Stimulated activated CD4-positive, alpha-beta T cell treated with anti-CD3 and anti-CD28 coated beads, Interleukin-1b, Interleukin-23, amount 100 ng/mL, for 24 hours (primary cell): ENCODE measurements around the gene MACROH2A1.

Experiments used
- DNase-seq, 4 experiments: peaks; one replicate each; pipeline ENCODE4 v3.0.0-alpha.2; 2020; ENCODE audit warnings: low read depth in 4 of 4, low spot score in 1 of 4

Gene MACROH2A1

DNA sequence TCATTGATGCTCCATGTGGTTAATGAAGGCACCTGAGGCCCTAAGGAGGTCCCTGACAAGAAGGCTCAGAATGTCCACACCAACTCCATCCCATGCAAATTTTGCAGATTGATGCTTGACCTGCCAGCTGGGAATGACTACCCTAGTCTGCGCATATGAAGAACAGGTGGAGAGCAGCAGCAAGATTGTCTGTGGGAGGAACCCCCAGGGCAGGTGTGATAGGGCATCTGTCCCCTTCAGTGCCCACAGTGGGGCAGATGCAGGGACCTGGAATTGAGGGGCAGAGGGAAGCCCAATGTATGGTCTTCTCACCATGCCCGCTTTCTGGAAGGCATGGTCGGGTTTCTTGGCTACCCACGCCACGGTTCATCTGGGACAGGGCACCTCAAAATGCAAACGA is 79.6 kb downstream of the MACROH2A1 start:
- no peak for DNase-seq

DNA sequence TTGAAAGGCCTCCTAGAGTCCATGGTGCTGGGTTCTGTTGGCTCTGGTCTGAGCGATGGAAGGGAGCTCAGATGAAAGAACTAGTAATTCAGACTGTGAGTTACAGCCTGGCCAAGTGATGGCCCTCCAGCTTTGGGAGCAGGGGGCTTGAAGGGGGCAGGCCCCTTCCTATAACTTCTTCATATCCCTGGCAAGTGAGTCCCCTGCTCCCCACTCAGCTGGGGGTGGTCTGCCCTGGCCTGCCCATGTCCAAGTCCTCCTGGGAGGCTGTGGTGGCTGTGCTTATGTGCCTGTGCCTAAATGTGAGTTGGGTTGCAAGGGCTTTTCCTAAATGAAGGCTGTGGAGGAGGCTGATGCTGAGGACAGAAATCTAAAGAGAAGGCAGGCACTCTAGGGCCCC is 80.1 kb downstream of the MACROH2A1 start:
- DNase-seq = no peak

DNA sequence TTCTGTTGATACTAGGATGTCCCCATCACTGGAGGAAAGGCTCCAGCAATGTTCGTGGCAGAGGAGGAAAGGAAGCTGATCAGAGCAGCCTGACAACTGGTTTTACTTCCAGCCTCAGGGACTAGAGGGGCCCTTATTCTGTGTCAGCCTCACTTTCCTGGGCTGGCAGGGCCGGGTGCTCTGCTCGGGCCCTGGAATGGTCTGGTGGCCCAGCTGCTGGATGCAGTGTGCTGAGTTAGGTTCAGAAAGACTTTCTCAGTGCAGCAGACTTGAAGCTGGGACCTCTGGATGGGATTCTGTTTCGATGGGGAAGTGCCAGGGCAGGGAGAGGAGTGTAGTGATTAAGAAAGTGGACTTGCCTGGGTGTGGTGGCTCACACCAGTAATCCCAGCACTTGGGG is 81.0 kb downstream of the MACROH2A1 start:
- no peak for DNase-seq

DNA sequence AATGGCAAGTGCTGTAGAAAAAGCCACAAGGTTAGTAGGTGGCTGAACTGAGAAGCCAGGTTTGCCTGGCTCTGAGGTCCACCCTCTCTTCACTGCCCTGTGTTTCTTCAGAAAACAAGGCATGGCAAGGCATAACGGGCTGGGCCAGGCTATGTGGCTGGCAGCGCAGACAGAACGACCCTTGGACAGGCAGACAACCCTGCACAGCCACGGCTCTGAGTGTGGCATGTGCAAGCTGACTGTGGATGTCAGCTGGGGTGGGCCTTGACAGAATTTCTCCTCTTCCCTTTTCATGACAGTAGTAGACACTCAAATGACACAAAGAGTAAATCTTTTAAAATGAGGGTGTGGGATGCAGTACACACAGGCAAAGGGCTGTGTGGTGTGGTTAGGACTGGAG is 81.7 kb downstream of the MACROH2A1 start:
- DNase-seq = no peak

DNA sequence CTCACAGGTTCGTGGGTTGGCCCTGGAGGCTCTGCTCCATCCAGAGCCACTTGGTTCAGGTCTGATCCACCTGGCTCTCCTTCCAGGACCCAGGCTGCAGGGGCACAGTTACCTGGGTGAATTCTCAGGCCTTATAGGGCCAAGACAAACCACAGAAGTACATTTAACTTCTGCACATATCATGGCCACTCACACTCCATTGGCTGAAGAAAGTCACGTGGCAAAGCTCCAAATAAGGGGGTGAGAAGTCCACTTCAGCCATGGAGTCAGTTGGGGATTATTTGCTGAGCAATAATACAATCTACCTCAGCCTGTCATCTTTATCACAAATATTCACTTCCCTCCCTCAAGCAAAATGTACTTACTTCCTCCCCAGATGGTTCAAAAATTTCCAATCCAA is 83.6 kb downstream of the MACROH2A1 start:
- no peak for DNase-seq

DNA sequence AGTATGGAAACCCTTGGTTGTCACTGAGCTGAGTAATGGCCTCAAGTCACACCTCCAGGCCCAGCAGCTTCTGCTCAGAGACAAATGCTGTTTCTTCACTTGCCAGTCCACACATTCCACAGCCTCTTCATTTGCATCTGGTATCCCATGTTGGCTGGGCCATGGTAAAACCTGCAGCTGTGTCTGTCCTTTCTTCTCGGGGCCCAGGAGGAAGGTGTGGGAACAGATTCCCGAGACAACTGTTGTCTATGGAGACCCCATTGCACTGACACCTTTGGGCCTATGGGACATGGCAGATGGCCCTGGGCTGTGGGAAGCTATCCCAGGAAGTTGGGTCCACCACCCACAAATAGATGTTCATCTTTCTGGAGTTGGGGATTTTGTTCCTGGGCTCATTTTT is 85.1 kb downstream of the MACROH2A1 start:
- no peak for DNase-seq

DNA sequence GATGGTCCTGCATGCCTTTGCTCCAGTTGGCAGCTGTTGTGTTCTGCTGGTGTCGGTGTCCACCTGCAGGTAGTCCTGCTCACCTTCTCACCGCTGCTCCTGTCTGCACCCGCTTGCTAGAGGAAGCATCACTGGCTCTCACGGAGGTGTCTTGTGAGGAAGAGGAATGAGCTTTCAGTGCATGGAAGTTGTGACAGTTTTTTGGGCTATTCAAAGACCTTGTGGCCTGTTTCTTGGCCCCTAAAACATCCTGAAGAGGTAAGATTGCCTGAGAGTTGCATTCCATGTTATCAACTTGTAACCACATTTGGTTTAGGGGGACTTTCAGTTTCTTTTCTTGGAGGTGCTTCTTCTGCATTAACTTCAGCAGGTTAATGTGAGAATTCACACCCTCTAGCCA is 85.6 kb downstream of the MACROH2A1 start:
- DNase-seq = no peak

DNA sequence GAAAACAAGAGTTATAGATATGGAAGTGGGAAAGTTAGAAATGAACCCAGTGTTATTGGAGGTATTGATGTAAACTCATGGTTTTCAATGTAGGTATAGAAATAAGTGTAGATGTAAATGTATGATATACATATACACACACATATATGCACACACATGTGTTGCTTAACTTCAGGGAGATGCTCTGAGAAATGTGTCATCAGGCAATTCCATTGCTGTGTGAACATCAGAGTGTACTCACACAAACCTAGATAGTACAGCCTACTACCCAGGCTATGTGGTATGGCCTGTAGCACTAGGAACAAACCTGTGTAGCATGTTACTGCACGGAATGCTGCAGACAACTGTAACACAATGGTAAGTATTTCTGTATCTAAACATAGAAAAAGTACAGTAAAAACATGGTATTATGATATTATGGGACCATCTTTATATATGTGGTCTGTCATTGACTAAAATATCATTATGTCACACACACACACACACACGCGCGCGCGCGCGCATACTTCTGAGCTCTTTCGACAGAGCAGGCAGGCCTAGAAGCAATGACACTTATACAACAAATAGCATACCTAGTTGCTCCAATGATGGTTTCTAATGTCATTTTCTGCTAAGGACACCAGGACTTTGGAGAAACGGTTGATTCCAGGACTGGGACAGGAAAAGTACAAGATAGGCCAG is 86.6 kb downstream of the MACROH2A1 start:
- no peak for DNase-seq

DNA sequence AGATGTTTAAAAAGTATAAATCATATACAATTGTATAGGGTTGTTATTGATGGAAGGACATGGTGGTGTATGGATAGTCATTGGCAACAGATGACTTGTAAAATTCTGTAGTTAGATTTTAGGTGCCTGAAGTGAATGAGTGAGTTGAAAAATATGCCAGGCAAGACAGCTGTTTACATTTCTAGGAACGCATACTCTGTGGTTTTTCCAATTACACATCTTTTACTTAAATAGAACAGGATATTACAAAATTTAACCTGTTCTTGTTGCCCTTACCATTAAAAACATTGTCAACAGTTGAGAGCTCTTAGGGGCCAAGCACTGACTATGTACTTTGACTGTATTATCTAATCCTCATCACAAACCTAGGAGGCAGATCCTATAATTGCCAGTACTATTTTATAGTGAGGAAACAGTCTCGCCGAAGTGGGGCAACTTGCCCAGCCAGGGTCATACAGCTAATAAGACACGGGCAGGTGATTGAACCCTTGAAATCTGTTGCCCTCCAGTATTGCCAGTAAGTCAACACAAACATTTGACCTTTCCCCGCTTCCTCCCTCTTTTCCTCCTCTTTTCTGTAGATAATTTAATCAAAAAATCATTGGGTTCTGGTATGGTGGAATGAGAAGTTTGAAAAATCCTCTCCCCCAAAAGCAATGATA is 88.6 kb downstream of the MACROH2A1 start:
- DNase-seq = no peak

DNA sequence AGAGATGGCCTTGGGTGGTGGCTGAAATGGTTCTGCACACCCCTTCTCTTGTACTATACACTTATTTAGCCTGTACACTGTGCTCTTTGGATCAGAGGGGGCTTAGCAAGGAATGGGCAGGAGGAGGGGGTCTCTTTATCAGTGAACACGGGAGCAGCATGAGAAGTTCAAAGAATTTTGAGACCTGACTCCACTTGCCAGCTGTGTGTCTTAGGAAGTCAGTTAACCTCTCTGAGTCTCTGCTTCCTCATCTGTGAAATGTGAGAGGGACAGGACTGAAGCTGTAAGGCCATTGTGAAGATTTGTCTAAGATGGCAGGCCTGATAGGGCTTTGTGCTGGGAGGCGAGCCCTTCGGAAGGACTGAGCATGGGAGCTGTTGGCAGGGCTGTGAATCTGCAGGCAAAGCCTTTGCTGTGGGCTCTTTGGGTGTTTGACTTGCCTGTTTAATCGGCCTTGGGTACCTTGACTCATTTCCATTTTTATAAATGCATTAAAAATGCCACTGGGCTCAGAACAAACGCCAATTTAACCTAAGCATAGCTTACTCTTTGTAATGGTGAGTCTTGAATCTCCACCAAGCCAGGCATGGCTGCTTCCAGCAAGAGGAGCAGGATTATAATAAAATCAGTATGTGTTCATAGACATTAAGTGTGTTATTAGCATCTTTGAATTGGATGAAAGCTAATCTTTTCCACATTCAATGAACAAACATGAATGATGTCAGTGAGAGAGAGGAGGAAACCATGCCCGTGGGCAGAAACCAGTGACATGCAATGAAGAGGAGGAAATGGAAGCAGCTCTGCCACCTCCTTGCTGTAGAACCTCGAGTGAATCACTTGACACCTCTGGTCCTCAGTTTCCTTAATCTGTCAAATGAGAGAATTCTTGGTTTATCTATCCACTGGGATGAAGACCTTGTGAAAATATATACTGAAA is 89.4 kb downstream of the MACROH2A1 start:
- DNase-seq = no peak

DNA sequence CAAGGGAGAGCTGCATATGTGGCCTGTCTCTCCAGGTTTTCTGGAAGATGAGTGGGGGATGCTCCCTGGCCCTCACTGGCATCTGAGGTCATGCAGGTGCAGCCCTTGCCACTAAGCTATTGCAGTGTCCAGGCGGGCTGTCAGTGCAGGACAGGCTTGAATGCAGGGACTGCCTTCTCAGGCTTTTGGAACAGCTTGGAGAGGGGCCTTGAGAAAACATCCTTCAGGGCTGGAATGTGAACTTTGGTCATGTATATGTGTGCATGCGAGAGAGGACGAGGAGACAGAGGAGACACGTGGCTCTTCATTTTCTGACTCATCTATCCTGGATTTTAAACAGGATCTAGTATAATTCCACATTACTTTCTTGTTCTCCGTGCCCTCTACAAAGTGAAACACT is 90.3 kb downstream of the MACROH2A1 start:
- no peak for DNase-seq

DNA sequence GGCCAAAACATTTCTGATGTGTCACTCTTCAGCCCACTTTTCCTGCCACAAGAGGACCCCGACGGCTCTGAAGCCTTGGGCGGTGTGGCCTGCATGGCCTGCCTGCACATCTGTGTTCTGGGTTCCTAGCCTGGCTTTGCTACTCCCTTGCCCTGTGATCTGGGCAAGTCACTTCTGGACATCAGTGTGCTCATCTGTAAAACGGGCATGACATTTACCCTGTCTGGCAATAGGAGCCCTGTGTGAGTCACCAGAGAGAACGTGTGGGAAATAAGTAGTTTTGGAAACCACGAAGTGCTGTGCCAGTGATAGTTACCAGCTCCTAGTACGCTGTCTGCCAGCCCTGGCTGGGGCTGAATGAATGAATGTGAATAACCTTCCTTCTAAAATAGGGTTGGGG is 90.8 kb downstream of the MACROH2A1 start:
- no peak for DNase-seq

DNA sequence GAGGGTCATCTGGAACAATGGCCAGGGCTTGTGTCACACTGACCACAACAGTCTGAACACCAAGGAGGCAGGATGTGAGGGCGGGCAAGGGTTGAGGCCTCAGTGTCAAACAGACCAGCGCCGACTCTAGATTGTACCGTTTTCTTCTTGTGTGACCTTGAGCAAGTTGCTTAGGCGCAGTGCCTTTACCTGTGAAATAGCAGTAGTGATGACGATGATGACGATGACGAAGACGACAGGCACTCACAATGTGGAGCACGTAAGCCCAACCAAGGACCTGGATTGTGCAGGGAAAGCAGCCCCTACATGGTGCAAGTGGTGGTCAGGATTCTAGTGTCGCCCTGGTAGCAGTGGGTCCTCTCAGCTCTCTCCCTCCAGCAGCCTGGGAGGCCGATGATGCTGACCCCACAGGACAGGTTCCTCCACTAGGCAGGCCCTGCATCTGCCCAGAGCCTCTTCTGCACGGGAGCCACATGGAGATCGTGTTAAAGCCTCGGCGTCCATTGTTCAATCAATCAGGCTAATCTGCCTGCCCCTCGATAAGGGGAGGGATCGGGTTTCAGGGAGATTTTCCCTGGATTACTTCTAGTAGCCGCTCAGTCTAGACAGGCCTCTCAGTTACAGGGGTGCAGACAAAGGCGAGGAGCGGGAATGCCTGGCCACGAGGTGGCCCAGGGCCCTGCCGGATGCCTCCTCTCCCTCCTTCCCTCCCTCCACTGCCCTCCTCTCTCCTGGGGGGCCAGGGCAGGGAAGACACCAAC is 91.7 kb downstream of the MACROH2A1 start:
- DNase-seq = no peak

DNA sequence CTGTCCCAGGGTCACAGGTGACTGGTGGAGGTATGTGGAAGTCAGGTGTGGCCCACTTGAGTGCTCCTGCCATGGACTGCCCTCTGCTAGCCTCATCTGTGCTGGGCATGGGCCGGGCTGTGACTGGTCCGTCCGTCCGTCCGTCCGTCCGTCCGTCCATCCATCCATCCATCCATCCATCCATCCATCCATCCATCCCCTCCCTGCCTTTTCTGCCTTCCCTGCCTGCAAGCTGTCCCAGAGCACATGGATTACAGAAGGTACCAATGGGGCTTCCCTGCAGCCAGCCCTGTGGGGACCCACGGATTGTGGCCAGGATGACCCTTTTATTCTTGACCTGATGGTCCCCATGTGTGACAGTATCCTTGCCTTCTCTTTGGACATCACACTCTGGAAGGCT is 92.5 kb downstream of the MACROH2A1 start:
- DNase-seq = no peak

DNA sequence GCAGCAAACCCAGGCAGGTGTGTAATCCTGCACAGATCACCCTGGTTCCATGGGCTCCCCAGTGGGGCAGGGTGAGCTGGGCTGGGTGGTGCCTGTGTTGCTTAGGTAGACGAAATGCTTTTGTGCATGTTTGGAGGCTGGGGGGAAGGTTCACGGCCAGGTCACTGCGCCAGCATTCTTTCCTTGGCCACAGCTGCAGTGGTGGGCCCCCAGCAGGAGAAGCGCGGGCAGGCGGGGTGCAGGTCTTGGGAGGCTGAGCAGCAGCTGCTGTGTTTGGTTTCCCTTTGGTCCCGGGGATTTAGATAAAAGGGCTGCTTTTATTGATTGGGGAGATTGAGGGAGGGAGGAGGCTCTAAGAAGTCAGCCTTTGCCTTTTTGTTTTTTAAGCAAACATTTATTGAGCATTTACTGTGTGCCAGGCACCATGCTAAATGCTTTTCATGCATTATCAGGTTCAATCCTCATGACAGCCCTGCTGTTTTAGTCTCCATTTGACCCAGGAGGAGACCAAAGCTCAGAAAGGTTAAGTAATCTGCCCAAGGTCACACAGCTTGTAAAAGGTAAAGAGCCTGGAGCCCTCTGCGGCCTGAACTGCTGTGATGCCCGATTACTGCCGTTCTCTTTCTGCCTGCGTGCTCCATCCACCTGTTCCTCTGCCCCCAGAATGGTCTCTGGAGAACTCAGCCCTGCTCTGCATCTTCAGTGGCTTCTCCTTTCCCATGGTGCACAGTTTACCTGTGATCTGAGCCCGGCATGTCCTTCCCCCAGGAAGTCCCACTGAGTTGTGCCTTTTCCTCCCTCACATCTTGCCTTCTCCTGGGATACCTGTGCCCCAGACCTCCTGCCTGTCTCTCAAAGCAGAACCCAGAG is 94.4 kb downstream of the MACROH2A1 start:
- no peak for DNase-seq

DNA sequence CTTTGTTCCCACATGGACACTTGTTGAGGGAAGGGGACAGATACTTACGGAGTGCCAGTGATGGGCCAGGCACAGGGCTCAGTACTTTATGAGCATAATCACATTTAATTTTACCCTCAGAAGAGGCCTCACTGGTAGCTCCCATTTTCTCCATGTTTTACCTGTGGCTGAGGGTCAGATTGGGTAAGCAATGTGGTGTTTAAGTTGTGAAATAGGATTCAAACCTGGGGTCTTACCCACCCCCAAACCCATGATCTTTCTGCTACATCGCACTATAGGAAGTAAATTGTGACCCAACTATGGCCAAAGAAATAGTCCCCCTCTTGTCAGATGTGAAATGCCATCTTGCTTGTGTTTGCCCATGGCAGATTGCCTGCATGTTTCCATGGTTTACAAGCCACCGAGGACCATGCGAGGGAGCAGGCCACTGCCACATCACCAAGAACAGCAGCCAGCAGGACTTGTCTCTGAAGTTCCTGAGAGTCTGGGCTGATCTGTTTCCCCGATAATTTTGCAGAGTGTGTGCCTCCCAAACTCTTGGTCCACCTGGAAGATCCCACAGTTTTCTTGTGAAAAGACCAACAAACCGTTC is 95.4 kb downstream of the MACROH2A1 start:
- DNase-seq = no peak

DNA sequence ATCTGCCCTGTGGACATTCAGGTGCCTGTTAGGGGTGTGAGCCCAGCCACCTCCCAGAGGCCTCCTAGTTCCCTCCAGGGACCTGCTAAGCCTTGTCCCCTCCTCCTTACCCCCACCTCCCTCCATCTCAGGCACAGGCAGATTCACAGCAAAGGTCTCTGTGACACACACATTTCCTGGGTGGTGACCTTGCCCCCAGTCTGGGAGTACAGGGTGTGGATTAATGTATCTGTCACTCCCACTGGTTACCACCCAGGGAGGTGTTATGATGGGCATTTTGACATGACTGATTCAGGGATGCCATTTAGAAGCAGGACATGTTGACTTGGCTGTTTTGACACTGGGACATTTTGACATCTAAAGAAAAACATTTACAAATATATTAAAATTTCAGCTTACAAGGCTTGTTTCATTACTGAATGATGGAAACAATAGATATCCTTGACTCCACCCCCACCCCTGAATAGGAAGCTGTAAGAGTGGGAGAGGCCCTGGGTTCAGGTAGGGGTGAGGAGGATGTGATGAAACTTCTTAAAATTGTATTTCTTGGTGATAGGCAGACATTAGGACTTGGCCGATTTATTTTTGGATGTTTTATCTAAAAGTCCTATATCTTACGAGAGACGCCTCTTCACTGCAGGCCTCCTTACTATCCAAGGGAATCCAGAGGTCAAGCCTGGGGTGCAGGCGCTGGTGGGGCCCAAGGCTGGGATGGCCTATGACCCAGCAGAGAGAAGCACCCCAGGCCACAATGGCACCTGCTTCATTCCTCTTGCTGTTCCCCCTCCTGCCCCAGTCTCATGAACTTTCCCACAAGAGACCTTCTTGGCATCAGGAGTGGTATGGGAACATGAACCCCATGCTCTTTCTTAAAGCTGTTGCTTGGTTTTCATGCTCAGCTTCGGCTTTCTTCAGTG is 101.9 kb downstream of the MACROH2A1 start:
- DNase-seq = no peak

DNA sequence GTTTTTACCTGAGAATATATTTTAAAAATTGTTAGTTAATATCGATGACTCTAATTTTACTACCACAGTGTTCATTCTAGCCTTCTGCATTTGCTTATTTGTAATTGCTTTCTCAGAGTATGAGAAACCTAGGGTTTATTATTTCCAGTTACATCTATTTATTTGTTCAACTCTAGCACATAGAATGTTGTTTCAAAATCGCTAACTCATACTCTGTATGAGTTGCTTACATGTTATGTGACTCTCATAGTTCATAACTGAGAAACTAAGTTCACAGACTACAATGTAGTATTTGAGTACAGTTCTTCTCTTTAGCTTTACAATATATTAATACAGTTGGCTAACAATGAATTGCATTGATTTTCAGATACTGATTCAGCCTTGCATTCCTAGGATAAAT is 103.2 kb downstream of the MACROH2A1 start:
- DNase-seq = no peak

DNA sequence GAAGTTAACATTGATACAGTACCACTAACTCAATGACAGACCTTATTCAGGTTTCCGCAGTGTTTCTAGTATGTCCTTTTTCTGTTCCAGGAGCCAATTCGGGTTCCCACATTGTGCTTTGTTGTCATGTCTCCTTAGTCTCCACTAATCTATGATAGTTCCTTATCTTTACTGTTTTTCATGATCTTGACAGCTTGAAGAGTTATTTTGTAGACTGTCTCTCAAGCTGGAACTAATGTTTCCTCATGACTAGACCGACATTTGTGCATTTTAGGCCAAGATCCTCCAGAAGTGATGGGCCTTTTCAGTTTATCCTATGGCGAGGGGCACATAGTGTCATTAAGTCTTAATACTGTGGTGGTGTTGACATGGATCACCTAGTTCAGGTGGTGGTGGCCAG is 104.2 kb downstream of the MACROH2A1 start:
- no peak for DNase-seq
